ENCODE measurements around the gene ZNF800.

GRCh38 chr7:127347567-127348246 is 44.8 kb downstream of the ZNF800 start:
- TF ChIP-seq TAF1 (IDR thresholded peaks at IDR 0.05; ENCODE audit: borderline replicate concordance, insufficient read depth, low read length) = no peak
- peak; percentile 61 for TF ChIP-seq FOXP2 (optimal IDR thresholded peaks at IDR 0.05; ENCODE audit: borderline replicate concordance, extremely low read depth, extremely low read length, insufficient read depth)
- TF ChIP-seq POLR2AphosphoS5 (IDR thresholded peaks at IDR 0.05; ENCODE audit: low read depth, low read length) = no peak
- no peak for TF ChIP-seq REST (IDR thresholded peaks at IDR 0.05; ENCODE audit: insufficient read depth in 1 of 2, low read depth in 2 of 2, low read length in 2 of 2)

All from PFSK-1 (cell line).